ENCODE data around the gene EVC2.

- TF ChIP-seq CTCF (IDR thresholded peaks at IDR 0.05; ENCODE audit: insufficient read depth, low read length), result no peak
- TF ChIP-seq POLR2AphosphoS5 (IDR thresholded peaks at IDR 0.05; ENCODE audit: low read depth), result no peak
Observed at GRCh38 chr4:5543681-5544080, 164.7 kb downstream of the EVC2 start.

Data from HL-60 (cell line).